Measurements from ENCODE around the gene FBXO22.
"Not testable (repeated sequence)": the region's sequence is repeated elsewhere in the genome, so short reads cannot be mapped to it uniquely, and the experiment has no call there.

- TF ChIP-seq CTCF (IDR thresholded peaks at IDR 0.05); POLR2AphosphoS5 (IDR thresholded peaks at IDR 0.05); POLR2A (IDR thresholded peaks at IDR 0.05); EP300 (IDR thresholded peaks at IDR 0.05; ENCODE audit: low read depth): not testable (repeated sequence)
Observed at GRCh38 chr15:75866045-75866444, 37.6 kb upstream of the FBXO22 start.
